ENCODE data around the gene WDR54.
"Not testable (repeated sequence)": the region's sequence is repeated elsewhere in the genome, so short reads cannot be mapped to it uniquely, and the experiment has no call there.

WDR54 gene

DNA sequence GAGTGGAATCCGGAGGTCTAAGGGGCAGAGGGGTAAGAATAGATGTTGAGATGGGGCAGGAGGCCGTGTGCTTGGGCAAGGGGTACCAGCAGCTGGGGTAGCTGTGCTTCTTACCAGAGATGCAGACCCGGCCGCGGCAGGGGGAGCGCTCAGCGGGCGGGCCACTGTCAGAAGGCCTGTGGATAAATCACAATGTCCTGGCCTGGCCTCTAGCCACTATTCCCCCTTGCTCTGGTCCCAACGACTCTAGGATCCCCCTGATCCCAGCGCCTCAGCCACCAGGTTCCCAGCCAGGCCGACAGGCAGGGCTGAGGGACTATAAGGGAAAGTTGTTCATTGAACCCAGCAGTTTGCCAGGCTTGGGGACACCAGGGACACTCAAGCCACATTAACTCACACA lies 9.0 kb downstream of the WDR54 start:
- no peak for DNase-seq

- DNase-seq = no peak
Measured at GRCh38 chr2:74436111-74436805, 14.7 kb downstream of the WDR54 start.

GRCh38 chr2:74436848-74437695 lies 15.5 kb downstream of the WDR54 start:
- no peak for DNase-seq

DNA sequence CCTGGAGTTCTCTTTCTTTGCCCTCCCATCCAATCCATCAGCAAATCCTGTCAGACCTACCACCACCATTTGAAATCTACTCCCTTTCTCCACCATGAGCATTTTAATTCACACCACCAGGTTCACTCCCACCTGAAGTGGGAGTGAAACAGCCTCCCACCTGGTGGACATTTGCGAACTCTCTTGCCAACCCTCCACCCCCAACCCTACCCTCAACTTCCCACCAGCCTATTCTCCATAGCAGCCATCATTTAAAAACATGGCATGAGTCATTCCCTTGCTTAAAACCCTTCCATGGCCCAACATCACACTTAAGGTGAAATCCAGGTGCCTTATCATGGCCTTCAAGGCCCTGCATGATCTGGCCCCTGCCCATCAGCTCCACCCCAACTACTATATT lies 16.7 kb downstream of the WDR54 start:
- no peak for DNase-seq

- DNase-seq = no peak
Measured at GRCh38 chr2:74439373-74439772, 17.8 kb downstream of the WDR54 start.

DNA sequence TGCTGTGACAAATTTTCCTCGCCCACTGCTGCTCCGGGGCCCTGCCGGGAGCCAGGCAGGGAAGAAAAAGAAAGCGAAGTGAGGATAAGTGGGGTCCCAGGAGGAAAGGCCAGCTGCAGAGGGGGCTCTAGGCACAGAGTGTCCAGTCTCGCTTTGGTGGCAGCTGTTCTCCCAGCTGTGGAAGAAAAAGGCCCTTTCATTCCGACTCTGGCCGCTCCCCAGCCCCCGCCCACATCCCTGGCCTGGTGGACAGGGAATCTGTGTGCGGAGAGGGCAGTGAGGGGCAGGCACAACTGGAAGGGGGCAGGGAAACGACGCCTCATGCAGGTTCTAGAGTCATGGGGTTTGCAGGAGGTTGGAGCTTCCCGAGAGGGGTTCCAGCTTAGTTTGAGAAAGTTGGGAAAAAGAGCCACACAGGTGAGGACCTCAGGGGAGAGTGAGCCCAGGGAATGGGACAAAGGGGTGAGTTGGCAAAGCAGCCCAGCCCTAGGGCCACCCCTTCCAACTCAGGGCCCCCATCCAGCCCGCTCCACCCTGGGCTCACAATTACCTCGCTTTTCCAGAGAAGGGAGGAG lies 18.4 kb downstream of the WDR54 start:
- no peak for DNase-seq

DNA sequence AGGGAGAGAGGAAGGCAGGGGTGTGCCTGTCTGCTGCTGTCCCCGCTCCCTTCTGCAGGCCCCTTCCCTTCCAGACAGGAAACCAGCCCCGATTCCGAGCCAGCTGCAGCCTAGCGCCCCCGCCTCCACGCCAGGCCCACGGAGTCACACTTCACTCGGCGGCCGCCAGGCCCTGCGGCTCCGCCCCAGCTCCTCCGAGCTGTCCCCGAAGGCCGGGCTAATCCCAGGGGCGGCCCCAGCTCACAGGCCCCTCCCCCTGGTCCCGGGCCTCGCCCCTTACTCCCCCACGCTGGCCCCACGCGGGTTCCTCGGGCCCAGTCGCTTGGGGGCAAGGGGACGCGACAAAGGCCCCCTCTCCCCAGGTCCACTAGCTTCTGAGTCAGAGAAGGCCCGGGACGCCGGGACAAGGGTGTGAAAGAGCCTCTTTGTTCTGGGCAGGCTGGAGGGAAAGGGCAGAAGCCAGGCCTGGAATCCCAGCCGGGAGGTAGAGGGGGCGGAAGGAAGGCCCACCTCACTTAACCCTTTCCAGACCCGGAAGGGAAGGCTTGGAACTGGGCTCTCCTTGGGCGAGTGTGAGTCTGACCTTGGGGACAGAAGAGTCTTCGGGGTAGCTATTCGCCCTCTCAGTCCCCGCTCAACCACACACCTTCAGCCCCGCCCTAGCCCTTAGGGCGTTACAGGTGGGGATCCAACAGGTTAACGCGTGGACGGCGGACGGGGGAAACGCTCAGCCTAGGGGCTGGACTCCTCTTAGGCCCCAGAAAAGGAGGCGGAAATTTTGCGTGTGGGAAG lies 19.0 kb downstream of the WDR54 start:
- DNase-seq = peak; percentile 15

GRCh38 chr2:74441170-74441689 lies 19.7 kb downstream of the WDR54 start:
- no peak for DNase-seq

- DNase-seq = no peak
Measured at GRCh38 chr2:74441690-74442482, 20.4 kb downstream of the WDR54 start, which contains the start of gene RTKN. Gene RTKN, minus strand, starts transcription at chr2:74441937. Its CDS starts 121 bp downstream, at chr2:74441816.

DNA sequence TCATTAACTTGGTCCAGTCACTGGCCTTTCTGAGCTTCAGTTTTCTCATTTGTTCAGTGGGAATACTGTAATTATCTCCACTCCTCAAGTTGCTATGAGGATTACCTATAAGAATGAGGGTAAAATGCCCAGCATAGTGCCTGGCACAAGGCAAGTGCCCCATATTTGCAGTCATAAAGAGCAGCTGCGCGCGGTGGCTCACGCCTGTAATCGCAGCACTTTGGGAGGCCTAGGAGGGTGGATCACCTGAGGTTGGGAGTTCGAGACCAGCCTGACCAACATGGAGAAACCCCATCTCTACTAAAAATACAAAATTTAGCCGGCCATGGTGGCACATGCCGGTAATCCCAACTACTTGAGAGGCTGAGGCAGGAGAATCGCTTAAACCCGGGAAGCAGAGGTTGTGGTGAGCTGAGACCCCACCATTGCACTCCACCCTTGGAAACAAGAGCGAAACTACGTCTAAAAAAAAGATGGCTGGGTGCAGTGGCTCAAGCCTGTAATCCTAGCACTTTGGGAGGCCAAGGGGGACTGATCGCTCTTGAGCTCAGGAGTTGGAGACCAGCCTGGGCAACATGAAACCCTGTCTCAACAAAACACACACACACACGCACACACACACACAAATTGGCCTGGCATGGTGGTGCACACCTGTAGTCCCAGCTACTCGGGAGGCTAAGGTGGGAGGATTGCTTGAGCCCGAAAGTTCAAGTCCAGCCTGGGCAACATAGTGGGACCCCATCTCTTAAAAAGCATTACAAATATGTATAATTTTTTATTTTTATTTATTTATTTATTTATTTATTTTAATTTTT lies 21.2 kb downstream of the WDR54 start:
- not testable (repeated sequence) for DNase-seq

DNA sequence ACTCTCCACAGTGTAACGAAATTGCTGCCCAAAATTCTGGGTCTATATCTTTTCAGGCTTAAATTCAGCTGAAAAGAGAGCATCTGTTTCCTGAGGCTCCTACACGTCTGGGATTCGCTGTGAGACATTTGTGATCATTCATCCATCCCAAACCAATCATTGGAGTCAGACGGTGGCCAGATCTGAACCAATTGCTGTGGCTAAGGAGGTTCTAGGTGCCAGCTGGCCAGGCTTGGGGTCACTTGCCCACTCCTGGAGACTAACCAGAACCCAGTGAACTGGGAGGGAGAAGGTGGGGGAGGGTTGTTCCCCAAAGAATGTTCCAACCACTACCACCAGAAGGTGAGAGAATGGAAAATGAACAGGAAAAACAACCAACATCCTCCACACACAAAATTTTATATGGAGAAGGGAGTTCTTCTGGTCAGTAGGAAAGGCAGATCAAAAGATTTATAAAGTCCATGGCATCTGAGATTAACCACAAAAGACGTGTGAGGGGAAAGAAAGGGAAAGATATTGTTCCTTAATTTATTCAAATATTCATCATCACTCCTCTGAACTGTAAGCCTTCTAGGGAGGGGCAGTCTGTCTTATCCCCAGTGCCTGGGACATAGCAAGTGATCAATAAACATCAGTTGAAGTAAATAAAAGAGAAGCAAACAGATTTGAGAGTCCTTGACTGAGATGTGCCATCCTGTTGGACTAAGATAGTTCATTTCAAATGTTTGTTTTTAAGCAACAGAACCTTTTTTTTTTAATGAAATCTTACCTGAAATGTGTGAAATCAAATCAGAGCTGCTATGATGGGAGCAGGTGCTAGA lies 23.2 kb downstream of the WDR54 start:
- DNase-seq = no peak

GRCh38 chr2:74447230-74447999 lies 25.9 kb downstream of the WDR54 start:
- DNase-seq = no peak

DNA sequence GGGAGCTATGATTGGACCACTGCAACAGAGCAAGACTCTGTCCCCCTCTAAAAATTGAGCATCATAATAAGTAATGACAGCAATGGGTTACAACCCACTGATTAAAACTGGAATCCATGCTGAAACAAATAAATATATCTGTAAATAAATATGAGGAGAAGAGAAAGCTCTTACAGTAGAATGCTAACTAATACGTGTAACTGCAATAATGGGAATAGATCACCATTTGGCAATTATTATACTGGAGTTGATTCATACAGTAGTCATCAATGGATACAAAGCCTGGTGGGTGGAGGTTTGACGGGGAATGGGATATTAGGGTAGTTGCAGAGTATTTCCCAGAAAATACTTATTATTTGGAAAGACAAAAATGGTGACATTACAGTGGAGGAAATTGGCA lies 27.2 kb downstream of the WDR54 start:
- DNase-seq = no peak

- DNase-seq = no peak
Measured at GRCh38 chr2:74450570-74451190, 29.1 kb downstream of the WDR54 start.

GRCh38 chr2:74454654-74455511 lies 33.4 kb downstream of the WDR54 start, which contains the start of gene INO80B:
Gene INO80B, plus strand, starts transcription at chr2:74455087. Its CDS starts 30 bp downstream, at chr2:74455117.
- DNase-seq = peak; percentile 94

- no peak for DNase-seq
Measured at GRCh38 chr2:74457129-74457548, 35.6 kb downstream of the WDR54 start.

DNA sequence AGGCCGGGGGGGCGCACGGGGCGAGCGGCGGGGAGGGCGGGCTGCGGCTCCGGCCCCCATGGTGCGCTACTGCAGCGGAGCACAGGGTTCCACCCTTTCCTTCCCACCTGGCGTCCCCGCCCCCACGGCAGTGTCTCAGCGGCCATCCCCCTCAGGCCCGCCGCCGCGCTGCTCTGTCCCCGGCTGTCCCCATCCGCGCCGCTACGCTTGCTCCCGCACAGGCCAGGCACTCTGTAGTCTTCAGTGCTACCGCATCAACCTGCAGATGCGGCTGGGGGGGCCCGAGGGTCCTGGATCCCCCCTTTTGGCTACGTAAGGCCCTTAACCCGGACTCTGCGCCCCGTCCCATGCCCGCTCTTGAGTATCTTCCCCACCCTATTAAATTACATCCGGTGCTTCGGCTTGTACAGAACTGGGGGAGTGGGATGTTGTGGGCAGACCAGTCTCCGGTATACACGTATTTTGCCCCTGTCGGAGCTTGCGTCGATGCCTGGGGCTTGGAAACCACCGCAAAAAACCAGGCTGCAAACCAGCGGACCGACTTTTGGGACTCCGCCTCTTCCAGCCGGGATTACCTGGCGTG lies 36.1 kb downstream of the WDR54 start:
- DNase-seq = peak; percentile 65

All from effector CD8-positive, alpha-beta T cell (primary cell).